ENCODE measurements around the gene GRM1. TPM values are rescaled to one million over a fixed set of nuclear protein-coding genes. Genes with fewer than 3 reads are reported as not detected.

GRM1 gene
- total RNA-seq, 2 experiments from 2014 or later: not detected

DNA sequence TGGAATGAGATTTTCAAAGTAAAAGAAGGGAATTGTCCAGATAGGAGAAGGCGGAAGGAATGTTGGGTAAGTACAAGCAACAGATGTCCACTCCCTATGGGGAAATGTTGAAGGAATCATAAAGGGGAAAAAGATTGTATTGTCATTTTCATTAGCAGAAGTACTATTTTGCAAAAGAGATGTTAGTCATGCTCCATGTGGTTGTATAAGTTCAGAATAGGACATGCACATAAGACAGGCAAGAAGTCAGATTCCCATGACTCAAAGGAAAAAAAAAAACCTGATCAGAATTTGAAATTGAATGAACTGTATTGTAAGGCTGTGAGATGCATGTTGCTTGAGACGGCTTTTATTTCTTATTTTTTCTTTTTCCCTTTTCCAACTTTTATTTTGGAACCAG is 36.8 kb downstream of the GRM1 start:
- Mint-ChIP-seq H3K9me3 (ENCODE audit: low read depth) (no peaks in the 10 kb centered on the region), H3K4me3 (no peak overlapping the region), H3K27me3 (no peaks in the 10 kb centered on the region), H3K36me3 (no peaks in the 10 kb centered on the region), H3K27ac (no peak overlapping the region), H3K4me1 (no peaks in the 10 kb centered on the region)
- DNase-seq (no peak), ATAC-seq (no peak)
- CTCF ChIA-PET: no interaction called here

DNA sequence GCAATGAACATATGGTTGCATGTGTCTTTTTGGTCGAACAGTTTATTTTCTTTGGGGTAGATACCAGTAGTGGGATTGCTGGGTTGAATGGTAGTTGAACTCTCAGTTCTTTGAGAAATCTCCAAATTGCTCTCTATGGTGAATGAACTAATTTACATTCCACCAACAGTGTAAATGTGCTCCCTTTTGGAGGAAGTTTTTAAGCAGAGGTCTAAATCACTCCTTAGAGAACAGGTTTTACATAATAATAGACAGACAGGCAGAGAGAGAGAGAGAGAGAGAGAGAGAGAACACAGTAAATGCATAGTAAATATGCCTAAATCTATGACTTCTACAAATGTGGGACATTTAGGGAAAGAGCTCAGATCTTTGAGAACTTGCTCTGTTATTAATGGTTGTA is 37.6 kb downstream of the GRM1 start:
- no peak overlapping the region for H3K4me3 Mint-ChIP-seq
- H3K9me3 Mint-ChIP-seq (ENCODE audit: low read depth): no peaks in the 10 kb centered on the region
- CTCF ChIA-PET: no interaction called here
- H3K4me1 Mint-ChIP-seq: no peaks in the 10 kb centered on the region
- ATAC-seq: no peak
- no peaks in the 10 kb centered on the region for H3K27me3 Mint-ChIP-seq
- no peaks in the 10 kb centered on the region for H3K36me3 Mint-ChIP-seq
- no peak for DNase-seq
- H3K27ac Mint-ChIP-seq: no peak overlapping the region

DNA sequence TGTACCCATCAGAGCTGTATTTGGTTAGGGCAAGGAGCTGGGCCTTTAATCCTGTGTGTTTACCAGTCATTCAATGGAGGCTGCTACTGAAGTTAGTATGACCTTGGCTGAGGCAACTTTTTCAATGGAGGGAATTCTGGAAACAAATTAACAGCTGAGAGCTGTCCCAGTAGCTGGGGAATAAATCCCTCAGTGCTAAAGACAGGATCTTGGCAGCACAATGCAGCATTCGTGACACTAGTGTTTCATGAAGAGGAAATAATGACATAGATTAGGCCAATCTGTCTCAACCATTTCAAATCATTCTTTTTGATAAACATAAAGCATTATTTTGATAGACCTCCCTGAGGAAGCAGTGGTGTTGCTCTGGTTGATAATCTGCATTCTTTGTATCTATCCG is 42.9 kb downstream of the GRM1 start:
- Mint-ChIP-seq H3K9me3 (ENCODE audit: low read depth) (no peaks in the 10 kb centered on the region), H3K27me3 (no peaks in the 10 kb centered on the region), H3K36me3 (no peaks in the 10 kb centered on the region), H3K27ac (no peak overlapping the region), H3K4me1 (no peaks in the 10 kb centered on the region), H3K4me3 (no peak overlapping the region)
- ATAC-seq (no peak), DNase-seq (no peak)
- CTCF ChIA-PET: interaction anchor here (1.5 kb wide), 1 partner anchor 15 kb away, joined by 4 read pairs; no protein-coding TSS in a partner anchor

DNA sequence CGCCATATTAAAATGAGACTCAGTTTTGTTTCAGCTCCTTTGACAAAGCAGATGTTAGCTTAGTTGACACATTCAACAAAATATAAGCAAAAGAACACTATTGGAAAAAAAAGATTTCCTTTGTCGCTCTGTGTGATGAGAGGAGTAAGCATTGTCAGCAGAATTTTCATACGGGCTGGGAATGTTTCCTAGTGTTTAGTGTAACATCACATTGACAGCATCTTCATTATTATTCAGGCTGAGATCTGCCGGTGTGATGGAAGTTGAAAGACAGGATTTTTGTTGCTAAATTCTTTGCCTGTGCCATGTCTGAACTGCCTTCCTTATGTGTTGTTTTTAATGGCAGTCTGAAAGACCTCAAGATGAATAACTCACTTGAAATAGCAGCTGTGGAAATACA is 49.1 kb downstream of the GRM1 start:
- Mint-ChIP-seq H3K4me3 (no peak overlapping the region), H3K36me3 (no peaks in the 10 kb centered on the region)
- CTCF ChIA-PET: no interaction called here

DNA sequence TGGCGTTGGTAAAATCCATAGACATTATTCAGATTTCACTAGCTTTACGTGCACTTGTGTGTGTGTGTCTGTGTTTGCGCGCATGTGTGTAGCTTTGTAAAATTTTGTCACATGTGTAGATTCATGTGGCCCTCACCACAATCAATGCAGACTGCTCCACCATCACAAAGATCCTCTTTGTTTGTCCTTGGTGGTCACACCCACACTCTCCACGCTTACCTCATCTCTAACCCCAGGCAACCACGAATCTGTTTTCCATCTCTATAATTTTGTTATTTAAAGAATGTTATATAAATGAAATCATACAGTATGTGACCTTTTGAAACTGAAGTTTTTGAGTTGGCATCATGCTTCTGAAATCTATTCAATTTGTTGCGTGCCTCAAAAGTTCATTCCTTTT is 58.5 kb downstream of the GRM1 start:
- DNase-seq: no peak
- no peak overlapping the region for H3K27ac Mint-ChIP-seq
- CTCF ChIA-PET: no interaction called here
- H3K27me3 Mint-ChIP-seq: no peaks in the 10 kb centered on the region
- H3K9me3 Mint-ChIP-seq (ENCODE audit: low read depth): no peaks in the 10 kb centered on the region
- H3K4me1 Mint-ChIP-seq: no peaks in the 10 kb centered on the region
- no peak overlapping the region for H3K4me3 Mint-ChIP-seq
- H3K36me3 Mint-ChIP-seq: no peaks in the 10 kb centered on the region
- no peak for ATAC-seq

More for the DNA sequence above, 49.1 kb downstream of the GRM1 start:
- no peaks in the 10 kb centered on the region for H3K27me3 Mint-ChIP-seq
- H3K4me1 Mint-ChIP-seq: no peaks in the 10 kb centered on the region
- ATAC-seq (no peak), DNase-seq (no peak)
- H3K9me3 Mint-ChIP-seq (ENCODE audit: low read depth): no peaks in the 10 kb centered on the region
- H3K27ac Mint-ChIP-seq: no peak overlapping the region

DNA sequence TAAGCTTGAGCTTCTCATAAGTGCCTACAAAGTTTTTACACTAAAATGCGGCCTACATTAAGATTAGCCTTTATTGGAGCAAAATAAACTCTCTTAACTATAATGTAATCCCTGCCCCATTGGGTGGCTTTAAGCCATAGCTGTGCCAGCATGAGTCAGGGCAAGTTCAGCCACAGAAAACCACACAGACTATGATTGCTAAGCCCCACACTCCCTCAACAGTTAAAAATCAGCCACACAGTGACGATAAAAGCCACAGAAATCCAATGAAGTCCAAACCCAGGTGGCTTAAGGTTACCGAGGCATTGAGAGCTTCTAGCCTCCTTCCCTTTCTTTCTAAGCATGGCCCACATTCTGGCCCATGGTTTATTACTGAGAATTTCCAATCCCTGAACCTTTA is 61.6 kb downstream of the GRM1 start:
- H3K27me3 Mint-ChIP-seq: no peaks in the 10 kb centered on the region
- no peaks in the 10 kb centered on the region for H3K4me1 Mint-ChIP-seq
- no peaks in the 10 kb centered on the region for H3K36me3 Mint-ChIP-seq
- DNase-seq (no peak), ATAC-seq (no peak)
- no peak overlapping the region for H3K4me3 Mint-ChIP-seq
- no peaks in the 10 kb centered on the region for H3K9me3 Mint-ChIP-seq (ENCODE audit: low read depth)
- no peak overlapping the region for H3K27ac Mint-ChIP-seq
- CTCF ChIA-PET: no interaction called here

DNA sequence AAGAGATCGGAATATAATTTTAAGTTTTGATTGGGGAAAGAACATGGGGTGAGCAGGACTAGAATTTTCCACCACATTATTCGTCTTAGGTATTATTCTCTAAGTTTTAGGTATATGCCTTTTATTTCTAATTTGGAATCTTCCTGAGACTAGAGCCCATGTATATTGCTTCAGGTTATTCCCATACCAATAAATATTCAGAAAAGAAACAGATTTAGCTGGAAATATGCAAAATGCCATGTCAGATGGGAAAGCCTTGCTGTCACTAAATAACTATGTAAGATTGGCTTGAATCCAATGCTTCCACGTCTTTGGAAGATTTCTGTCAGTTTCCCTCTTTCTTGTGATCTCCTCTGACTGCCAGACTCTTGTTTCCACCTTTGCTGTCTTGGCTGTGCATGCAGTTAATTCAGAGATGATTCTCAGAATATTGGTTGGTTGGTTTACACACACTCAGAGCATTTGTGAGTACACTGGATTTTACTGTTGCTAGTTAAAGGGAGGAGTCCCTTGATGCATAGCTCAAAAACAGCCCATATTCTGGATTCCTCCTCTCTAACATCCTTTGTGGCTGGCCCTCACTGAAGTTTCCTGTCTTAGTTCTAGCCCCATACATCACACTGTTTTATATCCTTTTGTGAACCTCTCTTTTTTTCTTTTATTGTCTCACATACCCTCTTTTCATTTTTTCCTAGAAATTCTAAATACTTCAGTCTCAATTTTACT is 64.3 kb downstream of the GRM1 start:
- CTCF ChIA-PET: no interaction called here
- Mint-ChIP-seq H3K27ac (no peak overlapping the region), H3K36me3 (no peaks in the 10 kb centered on the region), H3K27me3 (no peaks in the 10 kb centered on the region), H3K9me3 (ENCODE audit: low read depth) (no peaks in the 10 kb centered on the region), H3K4me3 (no peak overlapping the region), H3K4me1 (no peaks in the 10 kb centered on the region)
- no peak for DNase-seq
- no peak for ATAC-seq

DNA sequence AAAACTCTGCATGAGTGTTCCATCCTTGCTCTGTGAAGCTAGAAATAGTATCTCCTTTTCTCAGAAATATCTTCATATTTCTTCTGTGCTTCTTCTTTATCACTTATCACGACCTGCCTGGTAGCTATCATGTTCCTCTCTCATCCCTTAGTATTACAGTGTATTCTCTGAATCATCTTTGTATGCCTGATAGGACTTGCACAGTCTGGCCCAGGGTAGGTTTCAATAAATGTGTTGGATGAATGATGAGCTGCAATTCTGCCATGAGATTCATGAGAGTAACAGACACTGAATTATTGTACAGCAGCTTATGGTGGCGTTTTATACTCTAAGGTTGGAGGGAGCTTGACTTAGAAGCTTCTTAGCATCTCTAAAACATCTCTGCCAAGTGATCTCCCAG is 66.6 kb downstream of the GRM1 start:
- CTCF ChIA-PET: no interaction called here
- Mint-ChIP-seq H3K4me3 (no peak overlapping the region), H3K4me1 (no peaks in the 10 kb centered on the region)

DNA sequence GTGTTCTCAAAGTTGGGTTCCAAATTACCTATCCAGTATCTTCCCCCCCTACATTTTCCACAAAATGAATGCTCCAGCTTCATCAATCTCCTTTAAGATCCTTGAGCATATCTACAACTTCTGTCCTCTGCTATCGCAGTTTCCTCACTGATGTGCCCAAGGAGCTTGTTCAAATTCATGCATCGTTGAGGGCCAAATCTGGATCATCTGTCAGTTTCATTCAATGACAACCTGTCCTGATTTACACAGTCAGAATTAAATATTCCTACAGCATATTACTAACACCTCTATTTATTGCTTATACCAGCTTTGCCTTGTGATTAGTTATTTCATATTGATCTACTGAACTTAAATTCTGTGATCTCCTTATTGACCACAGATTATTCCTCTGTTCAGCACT is 68.7 kb downstream of the GRM1 start:
- no peaks in the 10 kb centered on the region for H3K36me3 Mint-ChIP-seq
- CTCF ChIA-PET: no interaction called here
- no peaks in the 10 kb centered on the region for H3K9me3 Mint-ChIP-seq (ENCODE audit: low read depth)
- no peaks in the 10 kb centered on the region for H3K4me1 Mint-ChIP-seq
- ATAC-seq (no peak), DNase-seq (no peak)
- no peak overlapping the region for H3K27ac Mint-ChIP-seq
- H3K4me3 Mint-ChIP-seq: no peak overlapping the region
- H3K27me3 Mint-ChIP-seq: no peaks in the 10 kb centered on the region

More for the DNA sequence above, 66.6 kb downstream of the GRM1 start:
- Mint-ChIP-seq H3K27me3 (no peaks in the 10 kb centered on the region), H3K9me3 (ENCODE audit: low read depth) (no peaks in the 10 kb centered on the region), H3K36me3 (no peaks in the 10 kb centered on the region), H3K27ac (no peak overlapping the region)
- no peak for ATAC-seq
- DNase-seq: no peak

DNA sequence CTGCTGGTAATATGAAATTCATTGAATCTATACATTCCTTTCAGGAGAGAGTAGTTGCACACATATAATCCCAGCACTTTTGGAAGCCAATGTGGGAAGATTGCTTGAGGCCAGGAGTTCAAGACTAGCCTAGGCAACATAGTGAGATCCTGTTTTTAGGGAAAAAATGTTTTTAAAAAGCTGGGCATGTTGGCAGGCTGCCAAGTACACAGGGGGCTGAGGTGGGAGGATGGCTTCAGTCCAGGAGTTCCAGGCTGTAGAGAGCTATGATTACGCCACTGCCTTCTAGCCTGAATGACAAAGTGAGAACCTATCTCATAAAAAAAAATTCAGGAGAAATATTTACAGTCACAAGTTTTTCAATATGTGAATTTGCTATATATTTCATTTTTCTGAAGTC is 71.9 kb downstream of the GRM1 start:
- H3K9me3 Mint-ChIP-seq (ENCODE audit: low read depth): peaks cover 4% of the 10 kb centered on the region
- no peaks in the 10 kb centered on the region for H3K36me3 Mint-ChIP-seq
- no peak for DNase-seq
- no peak overlapping the region for H3K4me3 Mint-ChIP-seq
- H3K27ac Mint-ChIP-seq: no peak overlapping the region
- ATAC-seq: no peak
- CTCF ChIA-PET: no interaction called here
- H3K4me1 Mint-ChIP-seq: no peaks in the 10 kb centered on the region
- no peaks in the 10 kb centered on the region for H3K27me3 Mint-ChIP-seq

DNA sequence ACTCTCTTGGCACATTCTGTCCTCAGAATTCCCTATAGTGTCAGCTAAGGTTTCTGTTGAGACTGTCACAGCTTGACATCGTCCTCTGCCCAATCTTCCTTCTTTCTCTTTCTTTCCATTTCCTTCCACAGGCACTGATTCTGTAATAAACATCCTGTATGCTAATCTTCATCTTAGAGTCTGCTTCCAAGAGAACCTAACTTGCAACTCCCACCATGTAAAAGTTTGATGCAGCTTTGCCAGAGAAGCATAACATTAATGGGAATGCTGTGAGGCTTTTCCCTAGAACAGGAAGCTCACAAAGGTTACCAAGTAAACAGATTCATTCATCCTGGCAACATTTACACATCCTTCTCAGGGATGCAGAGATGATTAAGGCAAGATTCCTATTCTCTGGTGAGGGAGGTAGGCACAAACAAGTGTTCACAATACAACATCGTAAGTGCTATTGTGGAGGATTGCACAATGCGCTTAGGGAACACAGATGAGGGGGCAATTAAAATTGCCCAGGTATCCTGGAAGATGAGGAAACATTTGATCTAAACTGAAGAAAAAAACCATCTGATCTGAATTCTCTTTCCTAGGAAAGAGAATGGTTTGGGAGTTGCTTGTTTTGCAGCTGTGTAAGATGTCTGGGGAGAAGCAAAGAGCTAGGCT is 74.7 kb downstream of the GRM1 start:
- Mint-ChIP-seq H3K27ac (no peak overlapping the region), H3K27me3 (no peaks in the 10 kb centered on the region), H3K9me3 (ENCODE audit: low read depth) (peaks cover 4% of the 10 kb centered on the region), H3K36me3 (no peaks in the 10 kb centered on the region), H3K4me1 (no peaks in the 10 kb centered on the region), H3K4me3 (no peak overlapping the region)
- DNase-seq: no peak
- CTCF ChIA-PET: no interaction called here
- ATAC-seq: no peak

DNA sequence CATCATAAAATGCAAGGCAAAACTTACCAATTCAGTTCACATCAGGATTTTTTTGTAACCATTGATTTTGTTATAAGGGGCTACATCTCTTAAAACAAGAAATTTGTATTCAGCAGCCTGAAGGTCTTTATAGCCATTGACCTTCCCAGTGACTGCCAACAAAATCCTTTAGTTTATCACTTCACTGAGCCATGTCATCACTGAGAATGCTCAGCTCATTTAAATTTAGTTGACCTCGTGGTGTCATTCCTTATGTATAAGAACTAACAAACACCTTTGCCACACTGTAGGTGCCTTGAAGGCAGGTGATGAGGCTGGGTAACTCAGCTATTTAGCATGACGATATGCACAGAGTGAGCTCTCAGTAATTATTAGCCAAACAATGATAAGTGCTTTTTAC is 77.7 kb downstream of the GRM1 start:
- H3K4me1 Mint-ChIP-seq: no peaks in the 10 kb centered on the region
- DNase-seq (no peak), ATAC-seq (no peak)
- no peaks in the 10 kb centered on the region for H3K36me3 Mint-ChIP-seq
- H3K27ac Mint-ChIP-seq: no peak overlapping the region
- H3K9me3 Mint-ChIP-seq (ENCODE audit: low read depth): peaks cover 5% of the 10 kb centered on the region
- no peaks in the 10 kb centered on the region for H3K27me3 Mint-ChIP-seq
- no peak overlapping the region for H3K4me3 Mint-ChIP-seq
- CTCF ChIA-PET: interaction anchor here (0.6 kb wide), 1 partner anchor 30 kb away, joined by 3 read pairs; no protein-coding TSS in a partner anchor

DNA sequence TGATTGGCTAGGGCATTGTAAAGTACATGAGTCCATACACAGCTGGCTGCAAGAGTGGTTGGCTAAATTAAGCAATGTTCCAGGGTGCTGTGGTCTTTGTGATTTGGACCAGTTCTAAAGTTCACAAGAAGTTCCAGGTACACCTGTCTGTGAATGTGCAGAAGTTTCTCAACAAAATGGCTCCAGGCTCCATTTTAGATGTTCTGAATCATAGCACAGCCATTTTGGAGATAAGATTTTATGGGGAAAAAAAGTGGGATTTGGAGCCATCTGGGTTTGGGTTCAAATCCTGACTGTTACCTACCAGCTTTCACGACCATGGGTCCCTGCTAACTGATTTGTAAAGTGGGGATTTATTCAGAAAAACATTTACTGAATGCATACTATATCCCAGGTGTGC is 82.1 kb downstream of the GRM1 start:
- DNase-seq: no peak
- CTCF ChIA-PET: no interaction called here
- Mint-ChIP-seq H3K4me1 (no peaks in the 10 kb centered on the region), H3K36me3 (no peaks in the 10 kb centered on the region), H3K27ac (no peak overlapping the region), H3K9me3 (ENCODE audit: low read depth) (peaks cover 2% of the 10 kb centered on the region), H3K27me3 (no peaks in the 10 kb centered on the region), H3K4me3 (no peak overlapping the region)
- ATAC-seq: no peak

DNA sequence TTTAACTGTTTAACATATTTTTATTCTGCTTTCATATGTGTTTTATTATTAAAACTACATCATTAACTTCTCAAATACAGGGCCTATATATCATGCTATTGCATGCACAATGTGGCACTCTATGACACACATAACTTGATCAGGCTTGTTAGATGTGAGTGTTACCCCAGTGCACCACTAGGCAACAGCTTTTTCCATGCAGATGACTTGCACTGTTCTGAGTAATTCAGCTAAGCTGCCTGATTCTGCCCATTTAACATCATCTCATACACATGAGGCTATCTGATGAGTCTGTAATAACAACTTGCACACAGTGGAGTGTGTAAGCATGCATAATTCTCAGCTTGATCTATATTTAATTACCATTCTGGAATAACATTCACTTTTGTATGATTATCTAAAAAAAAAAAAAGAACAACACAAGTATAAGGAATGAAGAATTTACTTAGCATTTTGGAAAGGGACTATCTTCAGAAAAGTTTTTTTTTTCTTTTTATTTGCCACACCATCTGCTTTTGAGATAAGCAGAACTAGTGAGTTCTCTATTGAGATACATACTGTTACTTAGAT is 83.1 kb downstream of the GRM1 start:
- DNase-seq (no peak), ATAC-seq (no peak)
- CTCF ChIA-PET: no interaction called here
- Mint-ChIP-seq H3K4me1 (no peaks in the 10 kb centered on the region), H3K9me3 (ENCODE audit: low read depth) (peaks cover 2% of the 10 kb centered on the region), H3K36me3 (no peaks in the 10 kb centered on the region), H3K4me3 (no peak overlapping the region), H3K27me3 (no peaks in the 10 kb centered on the region), H3K27ac (no peak overlapping the region)

Data from activated CD8-positive, alpha-beta memory T cell treated with anti-CD3 and anti-CD28 coated beads, Interleukin-2, amount 10 ng/mL, durations not matched to agents 7 days and 5 days (primary cell).